Skin epidermis (tissue), 12 donors: ENCODE results near the gene IFT172.
A peak's percentile ranks its signal among the peaks of the same experiment; 100 is the strongest.
"Not testable (repeated sequence)": the region's sequence is repeated elsewhere in the genome, so short reads cannot be mapped to it uniquely, and the experiment has no call there.

Experiments used
- H3K27ac ChIP-seq, 21 experiments: fragments of 200-600 bp; sonication (generic) in 11 of 21; one replicate each; pipeline ENCODE4 v1.5.0; 2020; ENCODE audit warnings: mild to moderate bottlenecking in 3 of 21, inconsistent platforms in 2 of 21, moderate library complexity in 2 of 21
- H3K4me3 ChIP-seq, 7 experiments: fragments of 200-600 bp; sonication (generic) in 2 of 7; one replicate each; pipeline ENCODE4 v1.5.0; 2020; ENCODE audit warnings: inconsistent platforms in 2 of 7, mild to moderate bottlenecking in 2 of 7, moderate library complexity in 1 of 7

IFT172 gene

DNA sequence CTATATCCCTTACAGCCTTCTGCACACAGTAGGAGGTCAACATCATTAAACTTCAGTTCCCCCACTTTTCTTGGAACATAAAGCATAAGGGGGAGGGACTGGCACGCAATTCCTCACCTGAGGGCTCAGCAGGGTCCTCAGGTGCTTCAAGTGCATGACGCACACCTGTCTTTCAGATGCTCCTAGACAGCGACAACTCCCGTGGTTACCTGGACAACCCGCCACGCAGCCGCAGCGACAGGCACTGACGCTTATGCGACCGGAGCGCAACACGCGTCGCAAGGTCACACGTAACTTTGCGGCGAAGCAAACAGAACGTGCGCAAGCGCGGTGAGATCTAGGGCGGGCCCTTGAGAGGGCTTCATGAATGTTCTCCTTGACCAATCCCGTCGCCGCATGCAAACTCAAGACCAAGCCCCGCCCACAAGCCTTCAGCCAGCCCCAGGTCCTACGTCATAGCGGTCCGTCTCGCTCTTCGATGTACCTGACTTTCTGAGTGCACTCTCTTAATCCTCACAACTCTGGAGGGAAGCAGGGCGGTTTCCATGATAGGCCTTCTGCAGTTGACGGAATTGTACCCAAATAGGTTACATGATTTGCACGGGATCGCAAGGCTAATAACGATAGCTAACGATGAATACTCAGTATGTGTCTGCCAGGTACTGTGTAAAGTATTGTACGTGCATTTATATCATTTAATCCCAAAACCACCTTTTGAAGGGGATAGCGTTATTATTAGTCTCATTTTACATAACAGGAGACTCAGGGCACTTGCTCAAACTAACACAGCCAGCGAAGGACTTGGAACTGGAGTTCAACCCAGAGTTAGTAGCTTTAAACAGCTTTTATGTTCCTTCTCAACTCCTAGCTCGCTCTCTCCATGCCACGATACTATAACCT is at the start of gene IFT172:
Gene IFT172 (minus strand): TSS at position 246 of the 900 bp plus-strand sequence. CDS start 90 bp downstream, at position 156.
- Histone ChIP-seq H3K4me3 (peak within 1 kb of the TSS; percentile 35 to 66 (median 48)), H3K27ac (peak within 1 kb of the TSS in 17 of 21 experiments; percentile 2 to 72 (median 51))

GRCh38 chr2:27538839-27539450 is 49.4 kb upstream of the IFT172 start:
- H3K27ac ChIP-seq, H3K4me3 ChIP-seq: not testable (repeated sequence)

DNA sequence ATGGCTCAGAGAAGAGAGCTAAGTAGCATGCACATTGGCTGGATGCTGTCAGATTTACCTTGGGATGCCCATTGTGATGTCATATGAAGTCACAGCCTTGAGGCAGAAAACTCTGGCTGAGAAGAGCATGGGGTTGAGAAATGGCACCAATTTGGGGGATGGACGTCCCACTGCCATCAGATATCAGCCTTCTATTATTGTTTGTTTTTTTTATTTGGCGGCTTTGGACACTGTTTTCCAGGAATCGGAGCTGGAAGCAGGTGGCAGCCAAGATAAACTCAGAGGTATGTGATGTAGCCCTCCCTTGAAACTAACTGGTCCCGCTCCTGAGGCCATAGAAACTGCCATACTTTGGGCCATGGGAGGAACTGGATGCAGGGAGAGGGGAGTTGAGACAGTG is 47.7 kb upstream of the IFT172 start:
- Histone ChIP-seq H3K4me3 (no peak overlapping the region), H3K27ac (no peak overlapping the region)

DNA sequence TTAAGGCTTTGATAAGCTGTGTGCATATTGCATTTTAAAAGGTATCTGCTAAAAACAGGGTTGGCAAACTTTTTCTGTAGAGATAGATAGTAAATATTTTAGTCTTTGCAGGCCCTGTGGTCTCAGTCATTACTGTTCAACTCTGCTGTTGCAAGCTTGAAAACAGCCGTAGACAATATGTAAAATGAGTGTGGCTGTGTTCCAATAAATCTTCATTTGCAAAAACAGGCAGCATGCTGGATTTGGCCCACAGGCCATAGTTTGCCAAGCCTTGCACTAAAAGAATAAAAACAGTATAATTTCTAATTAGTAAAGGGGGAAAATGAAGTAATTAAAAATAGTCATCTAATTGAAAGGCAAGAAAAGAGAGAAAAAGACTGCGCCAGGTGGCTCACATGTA is 42.4 kb upstream of the IFT172 start:
- H3K4me3 ChIP-seq, result no peak overlapping the region

GRCh38 chr2:27527182-27527581 is 37.6 kb upstream of the IFT172 start:
- H3K27ac ChIP-seq, result no peak overlapping the region
- no peak overlapping the region for H3K4me3 ChIP-seq

More for the DNA sequence above, 42.4 kb upstream of the IFT172 start:
- H3K27ac ChIP-seq, result no peak overlapping the region

DNA sequence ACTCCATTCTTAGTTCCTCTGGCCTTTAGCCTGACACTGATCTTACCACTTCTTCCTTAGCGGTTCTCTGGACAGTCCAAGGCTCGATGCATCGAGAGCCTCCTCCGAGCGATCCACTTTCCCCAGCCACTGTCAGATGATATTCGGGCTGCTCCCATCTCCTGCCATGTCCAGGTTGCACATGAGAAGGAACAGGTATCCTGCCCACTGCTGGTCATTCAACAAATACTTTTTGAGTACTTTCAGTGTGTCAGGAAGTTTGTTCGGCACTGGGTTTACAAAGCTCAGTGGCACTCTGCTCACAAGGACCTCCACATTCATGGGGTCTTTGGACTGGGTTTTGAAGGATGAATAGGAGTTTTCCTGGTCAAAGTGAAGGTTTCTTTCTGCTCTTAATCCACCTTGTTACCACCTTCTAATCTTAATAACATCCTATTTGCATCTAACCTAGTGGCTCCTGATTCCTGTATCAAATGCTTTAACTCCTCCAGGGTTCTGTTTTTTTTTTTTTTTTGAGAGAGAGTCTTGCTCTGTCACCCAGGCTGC is 32.9 kb upstream of the IFT172 start:
- no peak overlapping the region for H3K27ac ChIP-seq

GRCh38 chr2:27520316-27520715 is 30.8 kb upstream of the IFT172 start:
- Histone ChIP-seq H3K4me3 (no peak overlapping the region), H3K27ac (no peak overlapping the region)

More for the DNA sequence above, 32.9 kb upstream of the IFT172 start:
- no peak overlapping the region for H3K4me3 ChIP-seq

GRCh38 chr2:27518782-27519113 is 29.2 kb upstream of the IFT172 start:
- Histone ChIP-seq H3K27ac (no peak overlapping the region), H3K4me3 (no peak overlapping the region)

- Histone ChIP-seq H3K27ac (no peak overlapping the region), H3K4me3 (no peak overlapping the region)
Observed at GRCh38 chr2:27518113-27518781, 28.7 kb upstream of the IFT172 start.

DNA sequence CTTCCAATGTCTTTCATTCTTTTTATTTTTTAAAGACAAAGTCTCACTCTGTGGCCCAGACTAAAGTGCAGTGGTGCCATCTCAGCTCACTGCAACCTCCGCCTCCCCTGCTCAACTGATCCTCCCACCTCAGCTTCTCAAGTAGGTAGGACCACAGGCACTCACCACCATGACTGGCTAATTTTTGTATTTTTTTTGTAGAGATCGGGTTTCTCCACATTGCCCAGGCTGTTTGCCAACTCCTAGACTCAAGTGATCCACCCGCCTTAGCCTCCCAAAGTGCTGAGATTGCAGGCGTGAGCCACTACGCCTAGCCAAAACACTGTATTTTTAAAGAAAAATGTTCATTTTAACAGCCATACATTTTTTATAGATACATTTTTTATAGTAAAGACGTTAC is 19.8 kb upstream of the IFT172 start:
- H3K27ac ChIP-seq, result no peak overlapping the region
- H3K4me3 ChIP-seq, result no peak overlapping the region

DNA sequence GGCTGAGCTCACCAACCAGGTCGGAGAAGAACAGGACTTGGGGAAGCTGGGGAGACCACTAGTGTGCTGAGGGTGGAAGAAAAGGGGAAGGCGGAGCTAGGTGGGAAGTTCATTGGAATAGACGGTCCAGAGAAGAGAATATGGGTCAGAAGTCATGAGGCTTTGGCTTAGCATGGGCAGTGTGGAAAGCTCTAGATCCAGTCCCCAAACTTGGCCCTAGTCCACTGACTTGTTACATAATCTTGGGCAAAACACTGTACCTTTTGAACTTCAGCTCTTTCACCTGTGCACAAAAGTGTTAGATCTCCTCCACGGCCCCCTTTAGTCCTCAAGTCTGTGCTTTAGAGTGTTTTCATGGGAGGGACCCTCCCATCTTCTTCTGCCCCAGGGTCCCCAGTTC is 17.8 kb upstream of the IFT172 start:
- no peak overlapping the region for H3K4me3 ChIP-seq
- H3K27ac ChIP-seq, result no peak overlapping the region

DNA sequence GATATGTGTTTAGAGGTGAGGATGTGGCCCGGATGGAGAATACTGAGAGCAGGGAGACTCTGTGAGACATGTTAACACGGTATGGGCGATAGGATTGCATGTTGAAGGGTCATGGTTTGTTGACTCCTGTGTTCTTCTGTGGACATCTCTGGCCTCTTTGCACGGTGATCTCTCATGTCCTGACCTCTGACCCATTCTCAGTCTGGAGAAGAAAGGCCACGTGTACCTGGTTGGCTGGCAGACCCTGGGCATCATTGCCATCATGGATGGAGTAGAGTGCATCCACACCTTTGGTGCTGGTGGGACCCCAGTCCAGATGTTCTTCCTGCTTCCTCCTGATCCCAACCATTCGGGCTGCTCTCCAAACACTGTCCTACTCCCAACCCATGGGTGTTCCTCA is 17.0 kb upstream of the IFT172 start:
- no peak overlapping the region for H3K27ac ChIP-seq

DNA sequence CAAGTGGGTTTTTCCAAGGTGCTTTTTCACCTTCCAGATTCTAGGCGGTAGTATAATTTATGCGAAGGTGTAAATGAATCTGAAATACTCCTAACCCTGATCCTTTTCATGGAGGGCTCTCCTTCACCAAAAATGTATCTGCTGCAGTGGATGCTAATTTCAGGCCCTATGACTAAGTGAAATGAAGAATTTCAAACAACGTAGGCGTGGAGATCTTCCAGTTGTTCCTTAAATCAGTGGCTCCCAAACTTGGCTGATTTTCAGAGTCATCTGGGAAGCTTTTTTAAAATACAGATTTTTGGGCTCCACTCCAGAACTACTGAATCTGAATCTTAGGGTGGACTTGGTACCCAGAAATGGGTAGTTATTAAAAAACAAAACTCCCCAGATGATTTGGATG is 12.6 kb upstream of the IFT172 start:
- H3K4me3 ChIP-seq, result no peak overlapping the region
- H3K27ac ChIP-seq, result no peak overlapping the region

More for the DNA sequence above, 17.0 kb upstream of the IFT172 start:
- no peak overlapping the region for H3K4me3 ChIP-seq

- Histone ChIP-seq H3K27ac (no peak overlapping the region), H3K4me3 (no peak overlapping the region)
Observed at GRCh38 chr2:27501042-27501441, 11.5 kb upstream of the IFT172 start.

DNA sequence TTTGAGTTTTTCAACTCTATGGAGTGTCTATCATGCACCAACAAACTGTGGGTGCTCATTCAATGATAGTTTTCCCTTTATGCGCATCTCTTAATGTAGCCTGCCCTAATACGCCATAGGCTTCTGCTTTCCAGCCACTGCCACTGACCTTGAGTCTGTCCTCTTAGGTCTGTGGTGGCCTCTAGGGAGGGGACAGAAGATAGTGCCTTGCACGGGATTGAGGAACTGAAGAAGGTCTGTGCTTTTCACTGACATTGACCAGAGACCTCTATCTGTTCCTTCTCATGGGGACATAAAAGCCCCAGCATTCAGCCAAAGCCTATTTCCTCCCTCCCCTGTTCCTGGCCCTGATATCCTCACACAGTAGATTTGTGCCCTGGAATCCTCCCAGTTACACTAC is 9.4 kb upstream of the IFT172 start:
- Histone ChIP-seq H3K27ac (no peak overlapping the region), H3K4me3 (no peak overlapping the region)

- H3K4me3 ChIP-seq, result no peak overlapping the region
- H3K27ac ChIP-seq, result no peak overlapping the region
Observed at GRCh38 chr2:27497288-27497627, 7.7 kb upstream of the IFT172 start.

DNA sequence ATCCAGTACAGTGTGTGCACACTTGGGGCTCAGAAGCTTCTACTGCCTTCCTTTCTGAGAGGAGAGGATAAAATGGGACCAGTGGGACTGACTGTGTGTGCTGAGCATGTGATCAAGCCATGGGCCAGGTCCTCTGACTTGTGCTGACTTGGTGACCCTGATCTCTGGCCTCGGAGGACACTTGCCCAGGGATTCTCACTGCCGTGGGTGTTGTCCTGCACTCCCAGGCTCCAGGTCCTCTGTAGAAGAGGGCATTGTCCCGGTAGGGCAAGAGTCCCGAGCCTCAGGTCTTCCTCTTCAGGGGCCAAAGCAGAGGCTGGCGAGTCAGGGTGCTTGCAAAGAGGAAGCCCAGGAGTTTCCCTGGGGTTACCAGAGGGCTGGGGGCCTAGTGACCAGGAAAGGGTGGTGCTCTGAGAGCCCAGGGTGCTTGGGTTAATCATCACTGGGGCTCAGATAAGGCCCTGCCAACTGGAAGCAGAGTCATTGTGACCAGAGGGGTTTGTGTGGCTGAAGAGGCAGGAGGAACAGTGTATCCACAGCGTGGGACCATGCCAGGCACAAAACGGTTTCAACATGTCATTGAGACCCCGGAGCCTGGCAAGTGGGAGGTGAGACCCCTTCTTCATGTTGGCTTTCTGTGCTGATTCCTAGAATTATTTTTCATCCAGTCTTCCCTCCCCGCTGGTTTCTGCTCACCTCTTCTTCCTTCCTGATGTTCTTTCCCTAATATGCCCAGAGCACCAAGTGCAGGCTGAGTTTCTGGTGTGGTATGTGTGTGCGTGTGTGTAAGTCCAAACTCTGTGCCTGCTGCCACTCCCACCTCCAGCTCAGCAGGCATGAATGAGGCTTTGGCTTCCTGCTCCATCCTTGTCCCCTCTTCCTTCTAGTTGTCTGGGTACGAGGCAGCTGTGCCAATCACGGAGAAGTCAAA is 7.1 kb upstream of the IFT172 start, which contains the start of gene GCKR:
Gene GCKR (plus strand): TSS at position 483 of the 931 bp plus-strand sequence. CDS start 66 bp downstream, at position 549.
- Histone ChIP-seq H3K4me3 (peak within 1 kb of the TSS in 1 of 7 experiments; percentile 35), H3K27ac (no peak within 1 kb of the TSS)

- no peak overlapping the region for H3K27ac ChIP-seq
- H3K4me3 ChIP-seq, result peak overlapping the region in 1 of 7 experiments; percentile 35
Observed at GRCh38 chr2:27495840-27496356, 6.4 kb upstream of the IFT172 start.

- Histone ChIP-seq H3K27ac (peak within 1 kb of the TSS in 12 of 21 experiments; percentile 24 to 78 (median 66)), H3K4me3 (peak within 1 kb of the TSS; percentile 35 to 68 (median 52))
Observed at GRCh38 chr2:27494944-27495554, 5.5 kb upstream of the IFT172 start, which contains the start of gene FNDC4. FNDC4 (minus strand) TSS chr2:27495200; CDS start chr2:27494679, 521 bp downstream.
